HS-5 (cell line): Measurements from ENCODE around the gene TAF4.

Experiments used
- DNase-seq: peaks from one replicate; pipeline ENCODE4 v3.0.0-alpha.2; 2012; ENCODE audit warnings: low read depth

TAF4 gene

GRCh38 chr20:62044631-62045030, 21.1 kb downstream of the TAF4 start:
- no peak for DNase-seq

GRCh38 chr20:62043131-62043914, 22.4 kb downstream of the TAF4 start:
- no peak for DNase-seq

DNA sequence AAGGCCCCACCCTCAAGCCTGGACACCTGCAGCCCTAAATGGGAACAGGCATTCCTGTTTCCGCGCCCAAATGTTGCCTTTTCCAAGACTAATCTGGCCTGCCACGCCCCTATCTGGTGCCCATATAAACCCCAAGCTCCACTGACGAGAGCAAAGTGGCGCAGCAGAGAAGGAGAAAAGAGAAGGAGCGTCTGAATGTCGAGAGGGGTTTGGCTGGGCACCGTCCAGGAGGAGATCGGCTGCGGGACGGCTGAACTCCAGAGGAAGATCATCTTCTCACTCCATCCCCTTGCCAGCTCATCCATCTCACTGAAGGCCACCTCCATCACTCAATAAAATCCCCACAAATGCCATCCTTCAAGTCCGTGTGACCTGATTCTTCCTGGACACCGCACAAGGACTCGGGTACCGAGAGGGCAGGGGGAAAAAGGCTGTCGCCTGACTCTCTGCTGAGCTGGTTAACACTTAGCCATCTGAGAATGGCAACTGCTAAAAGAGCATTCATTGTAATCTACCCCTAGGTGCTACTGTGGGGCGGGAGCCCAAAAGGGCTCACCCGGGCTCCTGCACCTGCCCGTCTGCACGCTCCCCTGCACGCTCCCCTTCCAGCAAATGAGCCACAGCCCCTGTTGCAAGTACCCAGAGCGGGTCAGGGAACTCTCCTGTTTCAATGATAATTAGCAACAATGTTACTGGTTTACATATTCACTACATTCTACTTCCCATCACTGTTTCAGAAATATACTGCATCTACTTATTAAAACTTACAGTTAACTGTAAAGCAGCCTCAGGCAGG, 23.5 kb downstream of the TAF4 start:
- no peak for DNase-seq

DNA sequence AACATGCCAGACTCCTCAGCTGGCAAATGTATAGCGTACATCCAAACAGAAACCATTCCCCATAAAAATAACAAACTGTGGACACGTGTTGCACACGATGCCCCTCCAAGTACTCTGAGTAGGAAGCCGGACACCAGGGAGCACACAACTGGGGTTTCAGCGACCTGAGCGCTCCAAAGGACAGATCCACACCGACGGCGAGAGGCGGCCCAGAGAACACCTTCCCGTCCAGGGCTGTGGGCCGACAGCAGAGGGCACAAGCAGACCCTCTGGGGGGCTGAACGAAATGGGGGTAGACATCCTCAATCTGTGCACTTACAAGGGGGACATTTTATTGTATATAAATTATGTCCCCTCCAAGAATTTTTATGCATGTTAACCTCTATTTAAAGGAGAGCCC, 24.7 kb downstream of the TAF4 start:
- no peak for DNase-seq

DNA sequence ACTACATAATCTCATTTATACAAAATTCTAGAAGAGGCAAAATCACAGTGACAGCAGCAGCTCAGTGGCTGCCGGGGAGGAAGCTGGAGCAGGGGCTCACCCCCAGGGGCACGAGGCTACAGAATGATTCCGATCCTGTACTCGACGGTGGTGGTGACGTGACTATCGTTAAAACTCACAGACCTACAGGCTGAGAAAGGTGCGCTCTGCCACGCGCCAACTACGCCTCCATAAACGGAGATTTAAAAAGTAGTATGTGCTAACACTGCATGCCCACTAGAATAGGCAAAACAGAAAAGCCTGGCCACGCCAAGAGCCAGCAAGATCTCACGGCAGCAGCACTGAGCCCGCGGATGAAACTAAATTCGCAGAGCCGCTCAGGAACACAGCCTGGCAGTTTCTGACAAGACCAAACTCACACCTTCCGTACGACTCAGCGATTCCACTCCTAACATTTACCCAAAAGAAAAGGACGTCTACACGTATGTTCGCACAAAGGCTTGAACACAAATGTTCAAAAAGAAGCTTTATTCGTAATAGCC, 25.2 kb downstream of the TAF4 start:
- no peak for DNase-seq

GRCh38 chr20:62039738-62040137, 25.9 kb downstream of the TAF4 start:
- no peak for DNase-seq

DNA sequence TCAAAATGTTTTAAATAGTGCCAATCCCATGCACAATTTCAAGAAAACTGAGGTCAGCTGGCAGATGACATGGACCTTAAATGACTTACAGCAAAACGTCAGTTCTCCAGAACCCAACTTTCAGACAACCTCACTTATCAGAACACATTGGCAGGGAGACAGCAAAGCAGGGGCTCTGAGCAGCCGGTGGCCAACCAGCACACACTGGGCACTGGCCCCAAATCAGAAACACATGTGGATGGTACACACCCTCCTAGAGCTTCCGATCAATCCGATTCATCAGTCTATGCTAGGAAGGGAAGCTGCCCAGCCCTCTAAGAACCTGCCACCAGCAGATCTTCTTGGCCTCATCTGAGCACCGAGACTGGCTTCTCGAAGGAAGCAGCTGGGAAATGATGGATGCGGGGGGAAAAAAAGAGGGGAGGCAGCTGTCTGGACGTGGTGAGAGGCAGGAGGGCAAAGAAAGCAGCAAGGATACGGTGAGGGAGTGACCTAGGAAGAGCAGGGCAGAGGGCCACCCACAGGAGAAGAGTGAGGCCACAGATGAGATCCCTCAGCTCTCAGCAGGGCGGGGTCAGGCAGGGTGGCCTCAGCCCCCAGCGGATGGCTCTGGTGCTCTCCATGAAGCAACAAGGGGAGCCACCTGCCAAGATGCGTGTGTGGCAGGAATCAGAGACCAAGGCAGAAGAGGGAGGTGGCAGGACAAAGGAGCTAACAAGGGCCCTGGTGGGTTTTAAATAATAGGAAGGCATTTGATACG, 32.9 kb downstream of the TAF4 start:
- no peak for DNase-seq

DNA sequence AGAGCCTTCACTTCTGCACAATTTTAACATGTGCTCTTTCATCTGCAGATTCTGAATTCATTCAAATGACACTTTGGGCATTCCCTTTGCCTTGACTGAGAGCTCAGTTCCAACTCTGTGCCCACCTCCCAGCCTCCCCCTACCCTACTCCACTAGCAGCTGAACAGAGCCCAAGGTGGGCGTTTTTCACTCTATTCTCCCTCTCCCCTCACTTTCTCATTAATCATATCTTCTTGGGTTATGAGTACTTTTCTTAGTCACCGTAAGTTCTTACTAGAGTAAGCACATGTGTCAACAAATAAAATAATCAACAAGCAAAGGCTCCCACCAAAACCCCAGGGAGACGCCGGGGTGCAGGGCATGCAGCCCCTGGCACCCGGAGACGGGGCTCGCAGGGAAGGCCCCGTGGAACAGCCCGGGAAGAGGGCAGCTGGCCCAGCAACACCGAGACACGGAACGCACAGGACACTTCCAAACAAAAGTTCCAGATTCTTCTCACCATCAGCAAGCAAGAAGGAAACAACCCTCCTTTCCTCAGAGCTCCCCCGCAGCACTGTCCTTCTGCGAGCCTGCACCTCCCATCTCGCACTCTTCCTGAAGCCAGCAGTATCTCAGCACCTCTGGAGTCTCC, 34.1 kb downstream of the TAF4 start:
- DNase-seq, result no peak

- no peak for DNase-seq
Measured at GRCh38 chr20:62030834-62031434, 34.7 kb downstream of the TAF4 start.

GRCh38 chr20:62030357-62030756, 35.3 kb downstream of the TAF4 start:
- DNase-seq, result no peak

GRCh38 chr20:62029949-62030348, 35.7 kb downstream of the TAF4 start:
- DNase-seq, result no peak

GRCh38 chr20:62029296-62029695, 36.4 kb downstream of the TAF4 start:
- DNase-seq, result no peak

- DNase-seq, result no peak
Measured at GRCh38 chr20:62028384-62028783, 37.3 kb downstream of the TAF4 start.

DNA sequence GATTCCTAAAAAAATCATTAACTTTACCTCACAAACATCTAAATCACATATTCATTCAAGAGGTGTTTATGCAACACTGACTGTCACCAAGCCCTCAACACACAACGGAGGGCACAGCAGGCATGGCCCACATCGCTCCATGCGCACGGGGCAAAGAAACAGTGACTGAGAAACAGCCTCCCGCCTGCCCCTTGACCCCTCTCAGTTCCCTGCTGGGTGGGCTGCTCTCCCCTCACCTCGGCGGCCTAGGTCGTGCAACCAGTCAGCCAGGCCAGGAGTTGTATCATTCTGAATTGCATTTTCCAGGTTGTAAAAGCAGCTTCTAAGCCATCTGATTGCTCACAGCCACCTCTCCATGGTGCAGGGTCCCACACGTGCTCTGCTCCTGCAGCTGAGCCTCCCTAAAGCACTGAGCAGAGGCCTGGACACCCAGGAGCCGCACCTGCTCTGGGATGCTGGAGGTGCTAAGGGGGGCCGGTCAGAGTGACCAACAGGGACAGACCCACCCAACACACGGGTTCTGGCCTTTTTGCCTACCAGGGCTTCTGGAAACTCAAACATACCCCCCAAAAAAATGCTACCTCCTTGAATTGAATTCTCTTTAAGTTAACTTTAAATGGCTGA, 37.9 kb downstream of the TAF4 start:
- DNase-seq, result no peak

DNA sequence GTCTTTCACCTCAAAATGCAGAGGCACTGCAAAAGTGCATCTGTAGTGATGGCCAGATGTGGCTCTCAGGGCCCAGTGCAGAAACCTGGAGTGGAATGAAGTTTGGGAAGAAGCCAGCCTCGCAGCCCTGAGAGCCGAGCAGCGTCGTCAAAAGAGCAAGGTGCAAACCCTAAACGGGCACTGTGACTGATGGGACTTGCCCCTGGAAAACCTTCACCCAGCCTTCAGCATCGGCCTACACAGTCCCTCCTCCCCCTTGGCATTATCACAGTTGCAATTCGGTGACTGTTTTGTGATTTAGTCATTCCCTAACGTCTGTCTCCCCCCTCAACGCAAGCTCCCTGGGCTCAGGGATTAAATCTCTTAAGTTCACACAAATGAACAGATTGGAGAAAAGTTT, 38.6 kb downstream of the TAF4 start:
- DNase-seq, result no peak

- no peak for DNase-seq
Measured at GRCh38 chr20:62026564-62026856, 39.2 kb downstream of the TAF4 start.

- DNase-seq, result no peak
Measured at GRCh38 chr20:62025832-62026563, 39.7 kb downstream of the TAF4 start.

GRCh38 chr20:62025394-62025793, 40.3 kb downstream of the TAF4 start:
- DNase-seq, result no peak

DNA sequence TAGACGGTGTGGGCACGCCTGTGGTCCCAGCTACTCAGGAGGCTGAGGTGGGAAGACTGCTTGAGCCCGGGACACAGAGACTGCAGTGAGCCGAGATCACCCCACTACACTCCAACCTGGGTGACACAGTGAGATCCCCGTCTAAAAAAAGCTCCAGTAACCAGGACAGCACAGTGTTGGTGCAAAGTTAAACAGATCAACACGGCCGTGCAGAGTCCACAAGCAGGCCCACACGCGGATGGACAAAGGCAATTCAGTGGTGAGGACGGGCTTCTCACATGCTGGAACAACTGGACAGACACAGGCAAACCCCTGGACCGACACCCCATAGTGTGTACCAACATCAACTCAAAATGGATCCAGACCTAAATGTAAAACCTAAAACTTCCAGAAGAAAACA, 41.7 kb downstream of the TAF4 start:
- no peak for DNase-seq

DNA sequence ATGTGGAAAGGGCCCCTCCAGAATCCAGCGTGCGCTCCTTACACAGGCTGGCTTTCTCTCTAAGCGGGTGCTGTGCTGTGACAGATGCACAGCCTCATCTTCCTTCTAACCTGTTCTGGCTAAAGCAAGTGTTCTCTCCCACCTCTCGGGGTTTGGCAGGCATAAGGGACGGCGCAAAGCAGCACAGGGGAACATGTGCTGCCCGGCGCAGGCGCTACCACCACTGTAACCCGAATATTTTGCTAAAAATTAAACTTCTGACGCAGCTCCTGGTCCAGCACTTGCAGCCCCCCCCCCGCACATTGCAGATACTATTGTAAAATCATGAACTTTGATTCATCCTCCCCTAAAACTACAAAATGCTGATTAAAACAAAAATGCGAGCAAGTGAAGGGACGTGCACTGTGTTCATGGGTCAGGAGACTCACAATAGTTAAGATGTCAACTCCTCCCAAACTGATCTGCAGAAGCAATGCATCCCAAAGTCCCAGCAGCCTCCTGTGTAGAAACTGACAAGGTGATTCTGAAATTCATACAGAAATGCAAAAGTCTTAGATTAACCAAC, 43.0 kb downstream of the TAF4 start:
- no peak for DNase-seq
